ENCODE results near the gene RPLP2.

The RPLP2 gene

DNA sequence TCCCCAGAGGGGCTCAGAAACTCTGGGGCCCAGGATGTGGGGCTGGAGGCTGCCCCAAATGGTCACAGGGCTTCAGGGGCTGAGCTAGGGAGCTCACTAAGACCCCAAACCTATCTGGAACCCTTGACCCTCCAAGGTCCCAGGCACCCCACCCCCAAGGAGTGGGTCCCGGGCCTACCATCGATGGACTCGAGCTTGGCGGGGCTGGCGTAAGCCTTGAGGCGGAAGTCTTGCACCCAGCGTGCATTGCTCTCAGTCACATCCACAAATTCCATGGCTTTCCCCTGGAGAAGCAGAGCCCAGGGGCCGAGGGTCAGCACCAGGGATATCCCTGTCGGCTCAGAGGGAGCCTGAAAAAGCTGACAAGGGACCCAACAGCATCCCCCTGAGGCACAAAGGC is 35.9 kb upstream of the RPLP2 start:
- DNase-seq (ENCODE audit: low read depth), result no peak

DNA sequence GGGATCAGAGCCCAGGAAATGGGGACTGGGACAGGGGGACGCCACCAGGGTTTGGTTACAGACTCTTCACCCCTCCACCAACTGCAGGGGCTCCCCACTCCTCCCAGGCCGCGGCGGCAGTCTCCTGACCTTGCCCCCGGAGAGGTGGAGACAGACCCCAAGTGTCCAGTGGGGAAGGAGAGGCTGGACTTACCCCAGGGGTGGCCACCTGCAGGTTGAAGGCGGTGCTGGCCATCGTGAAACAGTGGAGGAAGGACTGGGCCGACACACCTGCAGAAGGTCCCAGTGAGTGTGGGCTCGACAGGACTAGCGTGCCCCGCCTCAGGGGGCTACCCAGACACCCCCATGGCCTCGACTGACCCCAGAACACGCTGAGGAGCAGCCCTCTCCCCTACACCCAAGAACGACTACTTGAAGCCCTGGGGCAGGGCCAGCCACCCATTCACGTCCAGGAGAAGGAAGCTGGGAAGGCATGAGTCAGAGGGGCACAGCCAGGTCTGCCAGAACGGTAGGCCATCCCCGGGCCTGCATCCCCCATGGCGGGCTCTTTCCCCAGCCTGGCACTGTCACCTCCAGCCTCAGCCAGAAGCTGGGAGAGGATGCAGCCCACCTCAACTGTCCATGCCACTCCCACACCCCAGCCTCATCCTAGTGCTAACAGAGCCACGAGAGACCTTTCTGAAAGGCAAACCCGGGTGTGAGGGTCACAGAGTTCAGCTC is 34.7 kb upstream of the RPLP2 start:
- DNase-seq (ENCODE audit: low read depth), result no peak

DNA sequence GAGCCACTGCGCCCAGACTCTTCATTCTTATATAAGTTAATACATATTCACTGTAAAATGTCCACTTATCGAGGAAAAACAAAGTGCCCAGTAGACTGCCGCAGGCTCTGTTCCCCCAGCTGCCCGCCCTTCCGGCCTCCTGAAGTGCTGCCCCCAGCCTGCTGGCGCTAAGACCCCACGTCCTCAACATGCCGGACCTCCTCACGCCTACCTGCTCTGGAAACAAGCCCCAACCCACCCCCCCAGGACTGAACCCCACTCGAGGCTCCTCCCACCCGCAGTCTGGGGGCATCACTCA is 33.6 kb upstream of the RPLP2 start:
- DNase-seq (ENCODE audit: low read depth), result no peak

DNA sequence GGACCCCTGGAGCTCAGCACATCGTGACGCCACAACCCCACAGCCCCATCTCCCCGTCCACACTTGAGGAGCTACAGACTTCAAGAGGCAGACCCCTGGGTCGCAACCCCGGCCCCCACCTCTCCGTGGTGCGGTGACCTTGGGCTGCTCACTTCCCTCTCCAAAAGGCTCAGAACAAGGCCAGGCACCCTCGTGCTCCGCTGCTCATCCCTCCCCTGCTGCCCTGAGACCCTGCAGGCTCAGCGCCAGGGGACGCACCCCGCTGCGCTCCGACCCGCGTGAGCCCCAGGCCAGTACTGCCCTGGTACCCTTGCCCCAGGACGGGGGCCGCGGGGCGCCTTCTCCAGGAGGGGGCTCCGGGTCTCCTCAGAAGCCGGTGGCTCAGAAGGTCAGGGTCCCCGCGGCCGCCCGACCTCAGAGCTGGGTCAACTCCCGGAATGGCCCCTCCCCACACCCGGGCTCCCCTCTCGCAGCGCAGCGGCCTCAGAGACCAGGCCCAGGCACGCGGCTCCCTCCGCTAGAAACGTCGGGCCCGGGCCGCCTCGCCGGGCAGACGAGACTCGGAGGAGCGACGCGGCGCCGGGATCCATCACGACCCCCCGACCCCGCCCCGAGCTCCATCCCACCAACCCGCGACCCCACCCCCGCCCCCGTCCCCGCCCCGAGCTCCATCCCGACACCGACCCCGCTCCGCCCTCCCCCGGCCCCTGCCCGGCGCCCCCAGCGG is 33.0 kb upstream of the RPLP2 start:
- no peak for DNase-seq (ENCODE audit: low read depth)

DNA sequence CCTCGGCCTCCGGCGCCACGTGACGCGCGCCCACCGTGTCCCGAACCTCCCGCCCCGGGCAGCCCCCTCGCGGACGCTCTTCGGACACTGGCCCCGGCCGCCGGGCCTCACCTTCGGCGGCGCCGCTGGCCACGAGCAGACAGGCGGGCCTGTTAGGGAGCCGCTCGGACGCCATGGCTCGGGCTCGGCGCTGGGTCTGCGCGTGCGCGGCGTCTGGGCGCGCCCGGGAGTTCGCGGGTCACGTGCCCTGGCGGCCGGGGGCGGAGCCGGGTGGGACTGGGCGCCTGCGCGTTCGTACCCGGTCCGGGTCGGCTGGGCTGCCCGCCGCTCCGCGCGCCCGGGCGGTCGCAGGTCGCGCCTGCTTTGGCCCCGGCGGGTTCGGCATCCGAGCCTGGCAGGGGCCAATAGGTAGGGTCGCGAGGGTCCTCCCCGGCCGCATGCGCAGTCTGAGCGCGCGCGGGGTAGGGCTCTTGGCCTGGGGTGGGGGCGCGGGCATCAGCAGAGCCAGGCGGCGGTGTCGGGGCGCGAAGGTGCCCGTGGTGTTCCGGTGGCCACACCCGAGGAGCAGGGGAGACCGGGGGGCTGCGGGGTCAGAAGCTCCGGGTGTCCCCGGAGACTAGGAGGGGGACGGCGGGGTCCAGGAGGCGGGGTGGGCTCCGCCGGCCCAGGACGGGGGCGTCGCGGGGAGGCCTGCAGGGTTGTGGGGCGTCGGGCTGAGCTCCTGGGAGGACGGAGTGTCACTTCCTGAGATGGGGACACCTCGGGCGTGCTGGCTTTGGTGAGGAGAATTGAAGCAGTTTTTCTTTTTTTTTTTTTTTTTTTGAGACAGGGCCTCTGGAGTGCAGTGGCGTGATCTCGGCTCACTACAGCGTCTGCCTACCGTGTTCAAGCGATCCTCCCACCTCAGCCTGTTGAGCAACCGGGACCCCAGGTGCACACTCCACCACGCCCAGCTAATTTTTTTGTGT is 32.2 kb upstream of the RPLP2 start, which contains the start of gene GATD1:
TSS of gene GATD1 (minus strand) at position 200 of the 968 bp plus-strand sequence. CDS start at position 175, 25 bp downstream.
- DNase-seq (ENCODE audit: low read depth), result peak; percentile 92

DNA sequence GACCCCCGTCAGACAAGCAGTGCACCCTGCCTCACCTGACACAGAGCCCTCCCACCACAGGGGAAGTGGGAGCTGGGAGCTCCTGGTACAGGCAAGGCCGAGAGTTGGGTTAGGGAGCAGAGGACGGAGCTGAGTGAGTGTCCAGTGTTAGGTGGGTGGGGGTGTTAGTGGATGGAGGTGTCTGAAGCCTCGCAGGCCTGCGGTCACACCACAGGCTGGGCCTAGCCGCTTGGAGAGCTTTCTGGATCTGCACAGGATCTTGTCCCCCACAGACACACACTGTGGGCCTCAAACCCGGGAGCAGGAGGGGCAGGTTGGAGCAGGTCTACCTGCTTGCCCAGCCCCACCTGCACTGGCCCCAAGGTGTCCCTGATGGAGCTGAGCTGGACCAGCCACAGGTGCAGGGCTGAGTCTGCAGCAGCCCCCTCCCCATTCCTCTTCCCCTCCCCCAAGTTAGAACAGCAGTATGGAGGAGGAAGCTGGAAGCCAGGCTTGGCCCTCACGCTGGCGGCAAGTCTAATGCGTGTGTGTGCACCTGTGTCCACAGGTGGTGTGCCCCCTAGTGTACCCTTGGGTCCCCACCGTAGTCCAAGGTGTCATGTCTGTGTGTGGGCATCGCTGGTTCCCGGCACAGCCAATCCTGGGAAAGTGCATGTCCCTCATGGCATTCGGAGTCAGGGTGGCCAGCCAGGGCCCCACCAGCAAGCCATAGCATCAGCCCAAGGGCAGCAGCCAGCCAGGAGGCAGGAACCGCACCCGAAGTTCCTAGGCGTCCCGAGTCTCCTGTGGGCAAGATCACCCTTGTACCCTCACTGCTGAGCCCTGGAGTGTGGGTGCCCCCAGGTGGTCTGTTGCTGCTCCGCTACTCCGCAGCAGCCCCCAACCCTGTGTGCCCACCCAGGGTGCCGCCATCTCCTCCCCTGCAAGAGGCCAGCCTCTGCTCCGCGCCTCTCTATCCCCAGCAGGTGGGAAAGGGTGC is 30.5 kb upstream of the RPLP2 start:
- no peak for DNase-seq (ENCODE audit: low read depth)

DNA sequence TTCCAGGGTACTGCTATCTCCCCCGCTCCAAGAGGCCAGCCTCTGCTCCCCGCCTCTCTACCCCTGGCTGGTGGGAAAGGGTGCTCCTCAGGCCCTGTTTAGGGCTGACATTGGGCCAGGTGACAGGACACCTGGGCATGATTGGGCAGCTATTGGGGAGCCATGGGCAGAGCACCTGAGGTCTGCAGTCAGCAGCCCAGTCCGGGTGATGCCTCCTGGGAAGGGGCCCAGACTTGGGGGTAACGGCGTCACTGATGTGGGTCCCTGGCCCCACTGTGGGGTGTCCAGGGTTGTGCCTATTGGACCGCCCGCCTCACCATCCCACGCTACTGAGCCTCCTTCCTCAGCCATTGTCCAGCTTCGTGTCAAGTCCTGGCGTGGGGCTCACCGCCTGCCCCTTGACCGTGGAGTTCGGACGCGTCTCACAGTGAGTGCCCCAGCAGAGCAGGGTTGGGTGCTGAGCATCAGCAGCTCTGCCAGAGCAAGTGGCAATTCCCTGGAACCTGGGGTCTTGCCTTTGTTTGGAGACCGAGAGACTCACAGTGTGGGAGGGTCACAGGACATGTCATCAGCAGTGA is 29.7 kb upstream of the RPLP2 start:
- no peak for DNase-seq (ENCODE audit: low read depth)

DNA sequence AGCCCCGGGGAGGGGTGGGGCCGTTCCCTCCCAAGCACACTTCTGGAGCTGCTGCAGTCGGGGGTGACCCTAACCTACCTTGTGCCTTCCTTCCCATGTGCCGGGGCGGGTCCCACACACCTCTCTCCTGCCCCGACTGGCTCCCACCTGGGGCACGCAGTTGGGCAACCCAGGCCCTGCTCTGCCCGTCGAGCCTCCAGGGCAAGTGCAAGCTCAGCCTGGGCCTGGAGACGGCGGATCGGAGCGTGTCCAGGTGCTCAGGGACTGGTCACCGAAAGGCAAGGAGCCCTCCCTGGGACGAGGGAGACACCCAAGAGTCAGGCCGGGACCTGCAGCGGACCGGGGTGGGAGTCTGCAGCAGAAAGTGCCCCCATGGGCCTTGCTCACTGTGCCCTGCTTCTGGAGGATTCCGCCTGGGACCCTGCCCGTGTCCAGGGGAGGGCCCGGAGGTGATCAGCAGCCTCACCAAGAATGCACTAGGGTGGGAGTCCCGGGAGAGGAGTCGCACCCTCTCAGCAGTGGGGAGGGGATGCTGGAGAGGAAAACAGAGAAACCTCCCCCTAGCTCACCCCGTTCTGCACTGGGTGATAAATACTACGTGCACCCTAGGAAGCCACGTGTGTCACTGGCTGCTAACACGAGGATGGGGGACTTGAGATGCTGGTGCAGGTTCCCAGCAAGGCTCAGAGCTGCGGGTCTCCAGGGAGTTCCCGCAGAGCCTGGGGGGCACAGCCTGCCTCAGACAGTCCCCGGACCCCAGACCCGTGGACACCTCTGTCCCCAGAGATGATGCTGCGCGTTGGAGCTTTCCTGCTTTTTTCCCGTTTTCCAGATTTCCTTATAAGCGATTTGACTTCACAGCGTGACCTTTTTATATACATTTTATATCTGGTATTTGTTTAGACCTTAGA is 27.2 kb upstream of the RPLP2 start:
- DNase-seq (ENCODE audit: low read depth), result no peak

DNA sequence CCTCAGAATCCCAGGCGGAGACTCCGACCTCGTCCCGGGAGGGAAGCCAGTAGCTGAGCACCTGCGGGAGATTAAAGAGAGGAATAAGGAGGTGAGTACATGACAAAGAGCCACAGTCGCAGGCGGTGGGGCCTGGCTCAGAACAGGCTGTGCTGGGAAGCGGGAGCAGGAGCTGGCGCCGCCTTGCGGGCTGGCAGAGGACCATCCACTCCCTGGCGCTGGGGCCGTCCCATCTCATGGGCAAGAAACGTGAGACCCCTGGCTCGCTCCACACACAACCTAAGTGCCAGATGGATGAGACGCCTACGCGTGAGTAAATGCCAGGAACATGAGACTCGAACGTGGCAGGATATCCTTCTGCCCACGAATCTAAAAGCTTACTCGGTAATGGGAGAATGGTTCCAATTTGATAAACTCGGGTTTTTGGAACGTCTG is 26.2 kb upstream of the RPLP2 start:
- DNase-seq (ENCODE audit: low read depth), result no peak

DNA sequence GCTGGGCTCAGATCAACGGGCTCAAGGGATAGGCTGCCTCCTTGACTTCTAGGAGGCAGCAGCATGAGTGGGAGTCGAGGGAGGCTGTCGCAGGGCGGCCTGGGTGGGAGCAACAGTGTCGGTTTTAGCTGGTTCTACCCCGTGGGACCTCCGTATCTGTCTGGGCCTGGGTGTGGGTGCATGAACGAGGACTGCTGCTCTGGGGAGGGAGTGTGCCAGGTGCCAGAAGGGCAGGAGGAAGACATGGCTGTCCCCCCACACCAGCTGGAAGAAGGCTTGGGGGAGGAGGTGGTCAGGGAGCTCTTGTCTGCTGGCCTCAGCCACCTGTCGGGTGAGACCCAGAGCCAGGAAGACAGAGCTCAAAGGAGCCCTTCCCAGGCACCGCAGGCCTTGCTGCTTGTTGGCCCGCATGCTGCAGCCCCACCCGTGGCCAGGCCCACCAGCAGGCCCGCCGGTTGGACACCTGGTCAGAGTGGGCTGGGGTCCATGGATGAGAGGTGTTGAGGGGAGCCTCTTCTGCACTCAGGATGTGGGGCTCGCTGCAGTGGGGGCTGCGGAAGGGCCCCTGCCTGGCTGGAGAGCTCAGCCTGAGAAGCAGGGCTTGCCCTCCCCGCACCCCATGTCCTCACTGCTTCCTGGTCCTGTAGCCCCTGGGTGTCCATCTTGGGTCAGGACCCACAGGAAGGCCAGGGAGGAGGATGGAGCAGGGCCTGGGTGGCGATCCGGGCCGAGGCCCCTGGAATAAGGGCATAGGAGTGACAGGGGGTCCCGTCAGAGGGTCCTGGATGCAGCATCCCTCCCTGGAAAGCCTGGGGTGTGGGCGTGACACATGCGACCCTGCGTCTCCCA is 23.3 kb upstream of the RPLP2 start:
- DNase-seq (ENCODE audit: low read depth), result no peak

DNA sequence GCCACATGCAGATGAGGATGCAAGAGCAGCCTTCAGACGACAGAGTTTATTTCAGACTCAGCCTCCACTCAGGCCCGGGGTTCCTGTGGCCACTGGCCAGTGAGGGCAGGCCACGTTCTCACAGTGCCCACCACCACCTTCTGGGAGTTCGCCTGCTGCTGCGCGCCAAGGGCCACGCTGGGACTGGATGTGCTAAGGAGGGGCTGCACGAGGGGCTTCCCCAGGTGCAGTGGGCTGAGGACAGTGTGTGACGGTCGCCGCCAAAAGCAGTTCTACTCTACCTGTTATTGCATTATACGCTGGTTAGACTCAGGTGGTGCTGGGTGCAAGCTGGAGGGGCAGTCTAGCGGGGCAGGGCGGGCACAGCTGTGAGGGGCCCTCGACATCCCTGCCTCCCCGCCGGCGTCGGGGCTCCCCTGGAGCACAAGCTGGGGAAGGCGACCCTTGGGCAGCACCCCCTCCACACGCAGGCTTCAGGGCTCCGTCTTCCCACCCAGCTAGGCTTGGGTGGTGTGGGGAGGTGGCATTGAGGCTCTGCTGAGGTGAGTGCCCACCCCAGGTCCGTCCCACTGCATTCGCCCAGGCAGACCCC is 22.6 kb upstream of the RPLP2 start:
- no peak for DNase-seq (ENCODE audit: low read depth)

DNA sequence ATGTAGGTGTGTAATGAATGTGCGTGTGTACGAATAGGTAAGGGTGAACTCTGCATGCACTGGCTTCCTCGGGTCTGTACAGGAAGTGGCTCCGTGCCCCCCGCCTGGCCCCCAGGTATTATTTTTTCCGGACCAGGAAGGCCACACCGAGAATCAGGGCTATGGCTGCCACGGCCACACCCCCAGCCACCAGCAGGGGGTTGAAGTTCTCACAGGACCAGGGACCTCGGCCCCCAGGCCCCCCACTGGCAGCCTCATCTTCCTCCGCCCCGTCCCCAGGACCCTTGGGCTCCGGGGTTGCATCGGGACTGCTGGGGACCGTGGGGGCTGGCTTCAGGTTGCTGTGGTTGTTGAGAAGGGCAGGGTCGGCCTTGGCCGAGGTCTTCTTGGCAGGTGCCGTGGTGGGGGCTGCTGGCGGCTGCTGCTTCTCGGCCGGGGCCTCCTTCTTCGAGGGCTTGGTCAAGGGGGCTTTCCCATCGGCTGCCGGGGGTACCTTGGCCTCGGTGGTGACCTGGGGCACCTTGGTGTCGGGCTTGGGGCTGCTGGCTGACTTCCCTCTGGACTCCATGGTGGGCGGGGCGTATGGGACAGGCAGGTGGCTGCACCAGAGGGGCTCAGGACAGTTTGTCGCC is 21.6 kb upstream of the RPLP2 start:
- DNase-seq (ENCODE audit: low read depth), result no peak

DNA sequence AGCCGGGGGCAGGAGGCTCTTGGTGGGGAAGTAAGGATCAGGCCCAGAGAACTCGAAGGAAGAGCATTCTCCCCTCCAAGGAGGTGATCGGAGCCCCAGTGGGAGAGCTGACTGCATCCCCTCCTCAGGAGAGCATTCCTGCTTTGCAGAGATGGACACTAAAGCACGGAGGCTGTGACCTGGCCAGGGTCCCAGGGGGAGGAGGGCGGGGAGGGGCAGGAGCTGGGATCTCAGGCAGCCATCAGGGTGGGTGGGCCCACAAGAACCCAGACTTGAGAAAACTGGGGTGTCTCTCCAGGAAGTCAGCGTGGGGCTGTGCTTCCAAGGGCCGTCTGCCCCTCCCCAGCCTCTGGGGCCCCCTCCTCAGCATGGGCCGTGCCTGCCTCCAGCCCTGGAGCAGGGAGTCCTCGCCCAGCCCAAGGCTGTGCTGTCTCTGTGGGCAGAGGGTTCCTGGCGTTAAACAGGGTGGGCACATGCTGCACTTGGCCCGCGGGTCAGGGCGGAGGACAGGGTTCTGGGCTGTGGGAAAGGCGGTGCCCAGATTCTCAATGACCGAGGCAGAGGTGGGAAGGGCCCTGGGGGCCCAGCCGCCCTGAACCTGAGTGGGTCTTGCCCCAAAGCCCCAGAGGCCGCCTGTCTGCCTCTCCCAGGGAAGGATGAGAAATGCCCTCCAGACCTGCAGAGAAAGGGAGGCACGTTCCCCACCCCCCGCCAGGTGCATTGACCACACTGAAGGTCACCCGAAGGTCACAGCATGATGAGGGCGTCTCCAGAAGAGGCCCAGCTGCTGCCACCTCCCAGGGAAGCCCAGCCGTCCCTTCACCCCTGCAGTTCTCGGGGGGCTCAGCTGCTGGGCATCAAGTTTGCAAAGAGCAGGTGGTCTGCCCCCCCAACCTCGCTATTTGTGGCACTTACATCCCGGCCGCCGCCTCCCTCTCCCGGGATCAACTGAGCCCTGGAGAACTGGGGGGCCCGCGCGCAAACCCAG is 20.5 kb upstream of the RPLP2 start:
- no peak for DNase-seq (ENCODE audit: low read depth)

DNA sequence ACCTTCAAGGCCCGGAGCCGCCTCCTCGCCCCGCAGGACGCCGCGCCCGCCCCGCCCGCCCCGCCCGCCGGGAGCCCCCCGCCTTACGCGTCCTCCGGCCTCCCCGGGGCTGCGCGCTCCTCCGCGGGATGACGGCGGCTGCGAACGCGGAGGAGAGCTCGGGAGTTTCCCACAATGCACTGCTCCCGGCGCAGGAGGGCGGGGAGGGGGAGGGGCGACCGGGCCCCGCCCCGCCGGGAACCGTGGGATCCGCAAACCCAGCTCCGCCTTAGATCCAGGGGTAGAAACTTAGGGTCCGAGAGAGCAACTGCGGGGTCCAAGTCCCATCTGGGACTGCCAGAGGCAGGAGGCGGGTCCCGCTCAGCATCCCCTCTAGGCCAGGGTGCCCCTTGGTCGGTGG is 19.8 kb upstream of the RPLP2 start, which contains the start of gene CEND1:
TSS of gene CEND1 (minus strand) at position 148 of the 400 bp plus-strand sequence. CDS start 1,514 bp downstream, outside the sequence.
- DNase-seq (ENCODE audit: low read depth), result no peak

DNA sequence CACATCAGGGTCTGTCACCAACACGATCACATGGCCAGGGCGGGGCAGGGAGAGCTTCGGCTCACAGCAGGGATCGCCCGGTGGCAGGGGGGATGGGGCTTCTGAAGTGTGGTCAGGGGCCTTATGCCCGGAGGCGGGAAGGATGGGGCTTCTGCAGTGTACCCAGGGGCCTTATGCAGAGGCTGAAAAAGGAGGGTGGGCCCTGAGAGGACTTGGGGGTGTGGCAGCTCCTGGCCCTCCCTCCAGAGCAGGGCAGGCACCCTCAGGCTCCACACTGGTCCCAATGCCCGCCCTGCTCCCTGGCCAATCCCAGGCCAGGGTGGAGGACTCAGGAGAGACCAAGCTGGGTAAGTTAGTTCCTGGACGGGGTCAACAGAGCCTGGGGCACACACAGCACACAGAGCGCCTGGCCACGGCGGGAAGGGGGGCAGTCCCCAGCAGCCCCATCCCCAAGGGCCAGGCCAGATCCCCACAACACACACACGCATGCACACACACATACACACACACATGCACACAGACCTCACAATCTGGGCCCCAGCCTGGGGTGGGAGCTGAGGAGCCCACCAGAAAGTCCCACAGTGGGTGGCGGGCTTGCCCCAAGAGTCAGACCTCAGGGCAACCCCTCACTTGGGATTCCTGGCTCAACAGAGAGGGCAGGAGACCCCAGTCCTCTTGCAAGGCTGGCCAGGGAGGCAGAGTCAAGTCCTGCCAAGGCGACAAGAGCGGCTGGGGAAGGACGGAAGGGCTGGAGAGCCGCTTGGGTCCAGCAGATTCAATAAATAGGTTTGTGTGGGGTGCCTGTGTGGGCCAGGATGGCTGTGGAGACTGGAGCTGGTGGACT is 18.8 kb upstream of the RPLP2 start:
- DNase-seq (ENCODE audit: low read depth), result no peak
